GM18868 (cell line): ENCODE data around the gene XKR7.
A peak's percentile ranks its signal among the peaks of the same experiment; 100 is the strongest.
"Not testable (repeated sequence)": the region's sequence is repeated elsewhere in the genome, so short reads cannot be mapped to it uniquely, and the experiment has no call there.

Source experiments
- ATAC-seq: cut with Tn5 transposase; IDR thresholded peaks from one replicate; pipeline ENCODE4 v1.9.1; 2021; ENCODE audit warnings: mild to moderate bottlenecking, moderate library complexity; ENCODE audit not compliant: unreplicated experiment

The XKR7 gene, protein sequence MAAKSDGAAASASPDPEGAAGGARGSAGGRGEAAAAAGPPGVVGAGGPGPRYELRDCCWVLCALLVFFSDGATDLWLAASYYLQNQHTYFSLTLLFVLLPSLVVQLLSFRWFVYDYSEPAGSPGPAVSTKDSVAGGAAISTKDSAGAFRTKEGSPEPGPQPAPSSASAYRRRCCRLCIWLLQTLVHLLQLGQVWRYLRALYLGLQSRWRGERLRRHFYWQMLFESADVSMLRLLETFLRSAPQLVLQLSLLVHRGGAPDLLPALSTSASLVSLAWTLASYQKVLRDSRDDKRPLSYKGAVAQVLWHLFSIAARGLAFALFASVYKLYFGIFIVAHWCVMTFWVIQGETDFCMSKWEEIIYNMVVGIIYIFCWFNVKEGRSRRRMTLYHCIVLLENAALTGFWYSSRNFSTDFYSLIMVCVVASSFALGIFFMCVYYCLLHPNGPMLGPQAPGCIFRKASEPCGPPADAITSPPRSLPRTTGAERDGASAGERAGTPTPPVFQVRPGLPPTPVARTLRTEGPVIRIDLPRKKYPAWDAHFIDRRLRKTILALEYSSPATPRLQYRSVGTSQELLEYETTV

GRCh38 chr20:31967830-31968249, at the start of gene XKR7:
Gene XKR7, plus strand, starts transcription at chr20:31968151. Its CDS starts 25 bp downstream, at chr20:31968176.
- no peak for ATAC-seq

DNA sequence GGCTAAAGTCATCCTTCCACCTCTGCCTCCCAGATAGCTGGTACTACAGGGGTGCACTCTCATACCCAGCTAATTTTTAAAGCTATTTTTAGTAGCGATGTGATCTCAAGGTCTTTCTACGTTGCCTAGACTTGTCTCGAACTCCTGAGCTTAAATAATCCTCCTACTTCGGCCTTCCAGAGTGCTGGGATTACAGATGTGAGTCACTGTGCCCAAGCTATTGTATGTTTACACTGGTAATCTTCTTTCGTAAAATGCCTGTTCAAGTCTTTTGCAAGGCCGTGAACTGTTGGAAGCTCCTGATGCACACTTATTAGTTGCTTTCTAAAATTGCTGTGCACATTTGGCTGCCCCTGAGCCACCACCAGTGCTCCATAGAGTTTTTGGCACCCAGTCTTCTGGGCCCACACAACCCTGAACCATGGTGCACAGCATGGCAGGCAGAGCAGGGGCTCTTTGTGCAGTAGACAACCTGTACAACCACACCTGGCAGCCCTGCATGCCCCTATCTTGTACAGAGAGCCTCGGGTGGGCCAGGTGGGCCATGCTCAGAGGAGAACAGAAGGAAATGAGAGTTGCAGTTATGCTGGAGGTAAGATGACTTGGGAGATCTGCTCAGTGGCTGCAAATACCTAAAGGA, 49.4 kb upstream of the XKR7 start:
- no peak for ATAC-seq

GRCh38 chr20:31919410-31920155, 48.4 kb upstream of the XKR7 start:
- ATAC-seq: no peak

- ATAC-seq: no peak
These were observed 47.6 kb upstream of the XKR7 start for GRCh38 chr20:31920275-31920855.

DNA sequence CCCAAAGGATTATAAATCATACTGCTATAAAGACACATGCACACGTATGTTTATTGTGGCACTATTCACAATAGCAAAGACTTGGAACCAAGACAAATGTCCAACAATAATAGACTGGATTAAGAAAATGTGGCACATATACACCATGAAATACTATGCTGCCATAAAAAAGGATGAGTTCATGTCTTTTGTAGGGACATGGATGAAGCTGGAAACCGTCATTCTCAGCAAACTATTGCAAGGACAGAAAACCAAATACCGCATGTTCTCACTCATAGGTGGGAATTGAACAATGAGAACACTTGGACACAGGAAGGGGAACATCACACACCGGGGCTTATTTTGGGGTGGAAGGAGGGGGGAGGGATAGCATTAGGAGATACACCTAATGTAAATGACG, 46.5 kb upstream of the XKR7 start:
- not testable (repeated sequence) for ATAC-seq

GRCh38 chr20:31922181-31922580, 45.8 kb upstream of the XKR7 start:
- ATAC-seq: no peak

- ATAC-seq: no peak
These were observed 45.4 kb upstream of the XKR7 start for GRCh38 chr20:31922588-31922987.

- ATAC-seq: peak; percentile 87
These were observed 44.3 kb upstream of the XKR7 start for GRCh38 chr20:31923388-31924331.

- no peak for ATAC-seq
These were observed 43.4 kb upstream of the XKR7 start for GRCh38 chr20:31924561-31924960.

GRCh38 chr20:31925631-31926030, 42.3 kb upstream of the XKR7 start:
- no peak for ATAC-seq

DNA sequence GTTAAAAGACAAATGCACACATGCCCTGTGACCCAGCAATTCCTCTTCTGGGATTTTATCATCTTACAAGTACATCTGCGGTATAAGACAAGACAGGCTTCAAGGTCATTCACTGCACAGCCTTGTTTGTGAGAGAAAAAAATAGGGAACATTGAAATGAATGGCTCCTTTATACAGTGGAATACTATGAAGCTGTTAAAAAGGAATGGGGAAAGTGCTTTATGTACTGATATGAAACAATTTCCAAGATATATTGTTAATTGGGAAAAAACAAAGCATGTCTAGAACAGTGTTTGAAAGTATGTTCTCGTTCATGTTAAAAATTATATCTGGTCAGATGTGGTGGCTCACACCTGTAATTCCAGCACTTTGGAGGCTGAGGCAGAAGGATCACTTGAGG, 41.5 kb upstream of the XKR7 start:
- no peak for ATAC-seq

DNA sequence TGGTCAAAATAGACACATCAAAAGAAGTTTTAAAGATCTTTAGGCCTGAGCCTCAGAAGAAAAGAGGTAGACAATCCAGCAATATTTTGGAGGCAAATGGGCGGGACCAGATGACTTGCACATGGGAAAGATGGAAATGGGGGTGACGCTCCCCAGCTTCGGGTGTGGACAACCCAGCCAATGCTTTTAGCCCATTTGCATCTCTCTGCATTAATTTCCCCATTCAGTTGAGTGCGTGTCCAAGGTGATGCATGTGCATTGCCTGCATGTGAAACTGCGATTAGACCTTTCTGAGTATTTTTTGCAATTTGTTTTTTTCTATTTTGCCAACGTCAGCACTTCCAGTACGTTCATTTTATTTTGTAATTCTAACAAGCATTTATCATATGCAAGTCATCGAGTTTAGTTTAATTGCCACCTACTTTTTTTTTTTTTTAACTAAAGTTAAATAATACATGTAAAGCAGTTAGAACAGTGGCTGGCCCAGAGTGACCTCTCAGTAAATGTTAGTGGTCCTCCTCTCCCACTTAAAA, 40.3 kb upstream of the XKR7 start:
- ATAC-seq: no peak

- ATAC-seq: not testable (repeated sequence)
These were observed 38.3 kb upstream of the XKR7 start for GRCh38 chr20:31929631-31930030.

- ATAC-seq: no peak
These were observed 37.2 kb upstream of the XKR7 start for GRCh38 chr20:31930779-31931178.

DNA sequence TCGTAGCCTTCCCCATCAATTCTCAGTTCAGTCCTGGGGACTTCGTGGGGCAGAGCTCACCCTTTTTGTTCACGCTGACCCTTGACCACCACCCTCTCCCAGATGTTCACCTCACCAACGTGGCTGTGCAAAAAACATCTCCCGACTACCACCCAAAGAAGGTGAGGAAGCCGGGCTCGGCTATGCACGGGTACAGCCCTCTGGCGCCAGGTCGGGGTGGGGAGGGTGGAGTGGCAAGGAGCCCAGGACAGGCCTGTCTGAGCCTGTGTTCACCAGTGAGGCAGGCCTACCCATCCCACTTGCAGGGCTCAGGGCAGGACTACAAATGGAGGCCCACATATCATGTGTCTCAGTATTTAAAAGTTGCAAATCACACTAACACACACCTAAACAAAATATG, 34.3 kb upstream of the XKR7 start:
- ATAC-seq: no peak

GRCh38 chr20:31934491-31934890, 33.5 kb upstream of the XKR7 start:
- ATAC-seq: no peak

DNA sequence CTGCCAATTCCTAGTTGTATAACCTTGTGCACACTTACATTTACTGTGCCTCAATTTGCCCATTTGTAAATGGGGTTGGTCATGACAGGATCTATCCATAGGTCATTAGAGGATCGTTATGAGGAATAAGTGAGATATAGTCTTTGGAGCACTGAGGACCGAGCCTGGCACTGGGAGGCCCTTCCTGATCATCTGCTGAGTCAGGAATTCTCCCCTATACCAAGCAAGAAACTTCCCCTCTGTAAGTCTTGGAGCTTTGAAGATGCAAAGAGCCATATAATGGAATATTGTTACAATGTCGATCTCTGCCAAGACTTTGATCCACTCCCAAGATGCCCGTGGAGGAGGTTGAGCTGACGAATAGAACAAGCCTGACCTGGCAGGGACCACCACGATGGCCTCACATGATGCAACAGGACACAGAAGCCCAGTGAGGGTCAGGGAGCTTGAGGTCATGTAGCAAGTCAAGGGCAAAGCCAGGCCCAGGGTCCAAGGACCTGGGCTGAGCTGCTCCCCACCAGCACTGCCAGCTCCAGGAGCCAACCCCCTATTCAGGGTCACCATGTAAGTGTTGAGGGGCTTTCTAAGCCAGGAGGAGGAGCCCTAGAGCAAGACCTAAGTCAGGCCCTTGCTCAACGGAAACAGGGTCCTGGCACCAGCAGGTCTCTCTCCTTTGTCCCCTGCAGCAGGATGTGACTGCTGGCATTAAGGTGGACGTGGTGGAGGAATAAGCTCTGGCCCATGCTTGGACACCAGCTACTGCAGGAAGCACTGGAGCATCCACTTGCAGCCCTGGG, 32.8 kb upstream of the XKR7 start:
- no peak for ATAC-seq

- ATAC-seq: no peak
These were observed 31.5 kb upstream of the XKR7 start for GRCh38 chr20:31936420-31936819.

- no peak for ATAC-seq
These were observed 30.1 kb upstream of the XKR7 start for GRCh38 chr20:31937820-31938219.
